NCI-H526 treated with DMSO at 0.1 percent for 48 hours (cell line): ENCODE data around the gene DGKK.

Source experiments
- DNase-seq: peaks from one replicate; lab custom pipeline; 2025; lab: John Stamatoyannopoulos, UW

The DGKK gene, protein sequence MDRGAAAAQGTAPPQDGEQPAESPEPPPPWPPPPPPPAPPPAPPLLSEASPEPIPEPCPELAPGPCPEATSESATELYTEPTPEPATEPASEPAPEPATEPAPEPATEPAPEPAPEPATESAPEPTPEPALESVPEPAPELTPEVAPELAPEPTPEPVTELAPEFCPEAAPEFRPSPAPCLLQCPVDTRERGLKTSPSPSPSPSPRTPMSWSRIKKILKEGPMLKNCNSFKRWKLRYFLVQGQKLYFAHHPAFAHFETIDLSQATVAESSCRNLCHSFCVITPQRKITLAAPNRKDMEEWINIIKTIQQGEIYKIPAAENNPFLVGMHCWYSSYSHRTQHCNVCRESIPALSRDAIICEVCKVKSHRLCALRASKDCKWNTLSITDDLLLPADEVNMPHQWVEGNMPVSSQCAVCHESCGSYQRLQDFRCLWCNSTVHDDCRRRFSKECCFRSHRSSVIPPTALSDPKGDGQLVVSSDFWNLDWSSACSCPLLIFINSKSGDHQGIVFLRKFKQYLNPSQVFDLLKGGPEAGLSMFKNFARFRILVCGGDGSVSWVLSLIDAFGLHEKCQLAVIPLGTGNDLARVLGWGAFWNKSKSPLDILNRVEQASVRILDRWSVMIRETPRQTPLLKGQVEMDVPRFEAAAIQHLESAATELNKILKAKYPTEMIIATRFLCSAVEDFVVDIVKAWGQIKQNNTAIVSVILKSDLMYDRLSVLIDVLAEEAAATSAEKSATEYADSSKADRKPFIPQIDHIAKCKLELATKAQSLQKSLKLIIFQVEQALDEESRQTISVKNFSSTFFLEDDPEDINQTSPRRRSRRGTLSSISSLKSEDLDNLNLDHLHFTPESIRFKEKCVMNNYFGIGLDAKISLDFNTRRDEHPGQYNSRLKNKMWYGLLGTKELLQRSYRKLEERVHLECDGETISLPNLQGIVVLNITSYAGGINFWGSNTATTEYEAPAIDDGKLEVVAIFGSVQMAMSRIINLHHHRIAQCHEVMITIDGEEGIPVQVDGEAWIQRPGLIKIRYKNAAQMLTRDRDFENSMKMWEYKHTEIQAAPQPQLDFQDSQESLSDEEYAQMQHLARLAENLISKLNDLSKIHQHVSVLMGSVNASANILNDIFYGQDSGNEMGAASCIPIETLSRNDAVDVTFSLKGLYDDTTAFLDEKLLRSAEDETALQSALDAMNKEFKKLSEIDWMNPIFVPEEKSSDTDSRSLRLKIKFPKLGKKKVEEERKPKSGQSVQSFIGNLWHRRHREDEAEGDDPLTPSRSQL

DNA sequence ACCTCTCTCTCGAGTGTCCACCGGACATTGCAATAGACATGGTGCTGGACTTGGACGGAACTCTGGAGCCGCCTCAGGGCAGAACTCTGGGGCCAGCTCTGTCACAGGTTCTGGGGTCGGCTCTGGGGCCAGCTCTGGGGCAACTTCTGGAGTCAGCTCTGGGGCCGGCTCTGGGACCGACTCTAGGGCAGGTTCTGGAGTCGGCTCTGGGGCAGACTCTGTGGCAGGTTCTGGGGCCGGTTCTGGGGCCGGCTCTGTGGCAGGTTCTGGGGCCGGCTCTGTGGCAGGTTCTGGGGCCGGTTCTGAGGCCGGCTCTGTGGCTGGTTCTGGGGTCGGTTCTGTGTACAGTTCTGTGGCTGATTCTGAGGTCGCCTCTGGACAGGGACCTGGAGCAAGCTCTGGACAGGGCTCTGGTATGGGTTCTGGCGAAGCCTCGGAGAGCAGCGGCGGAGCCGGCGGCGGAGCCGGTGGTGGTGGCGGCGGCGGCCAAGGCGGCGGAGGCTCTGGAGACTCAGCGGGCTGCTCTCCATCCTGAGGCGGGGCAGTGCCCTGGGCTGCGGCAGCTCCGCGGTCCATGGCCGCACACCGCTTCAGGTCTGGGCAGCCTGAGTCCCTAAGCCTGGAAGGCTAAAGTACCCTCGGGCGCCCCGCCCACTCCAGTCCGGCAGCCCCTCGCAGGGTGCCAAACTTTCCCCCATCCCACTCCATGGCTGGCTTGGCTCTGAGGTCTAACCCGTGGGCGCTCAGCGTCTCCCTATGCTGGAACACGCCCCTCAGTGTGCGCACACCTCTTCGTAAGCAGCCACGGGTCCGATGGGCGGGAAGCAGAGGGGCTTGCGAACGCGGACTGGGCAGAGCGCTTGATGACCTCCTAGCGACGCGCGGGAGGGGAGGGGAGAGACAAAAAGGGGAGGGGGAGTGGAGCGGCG lies at the start of gene DGKK:
TSS of gene DGKK (minus strand) at position 723 of the 929 bp plus-strand sequence. CDS start at position 576, 147 bp downstream.
- no peak for DNase-seq

DNA sequence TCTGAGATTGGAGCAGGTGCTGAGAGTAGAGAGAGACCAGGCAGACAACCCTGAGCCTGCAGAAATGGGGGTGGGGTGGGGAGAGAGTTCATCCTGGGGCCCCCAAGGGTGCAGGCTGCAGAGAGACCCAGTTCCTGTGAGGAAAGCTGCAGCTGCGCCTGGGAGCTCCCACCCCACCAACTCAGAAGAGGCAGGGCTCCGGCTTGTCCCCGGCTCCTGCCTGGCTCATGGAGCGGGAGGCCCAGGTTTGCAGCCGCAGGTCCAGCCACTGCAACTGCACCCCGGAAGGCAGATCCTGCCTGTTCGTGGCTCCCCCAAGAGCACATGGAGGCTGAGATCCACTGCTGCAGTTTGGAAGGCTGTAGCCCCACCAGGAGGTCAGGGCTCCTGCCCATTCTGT lies 44.2 kb upstream of the DGKK start:
- no peak for DNase-seq

DNA sequence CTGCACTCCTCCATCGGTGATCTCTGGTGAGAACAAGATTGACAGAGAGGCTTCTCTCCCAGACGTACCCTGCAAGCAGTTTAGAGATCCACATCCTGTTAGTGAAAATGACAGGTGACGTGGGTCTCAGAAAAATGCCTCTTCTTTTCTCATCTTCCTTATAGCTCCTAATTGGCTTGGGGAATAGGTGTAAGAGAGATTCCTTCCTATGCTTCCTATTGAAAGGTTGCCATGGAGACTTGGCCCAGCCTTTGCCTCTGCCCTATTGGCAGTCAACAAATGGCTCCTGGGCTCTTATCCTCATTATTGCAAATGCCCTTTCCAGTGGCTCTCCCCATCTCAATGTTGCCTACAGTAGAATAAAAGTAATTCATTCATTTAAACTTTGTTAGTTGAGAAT lies 26.5 kb upstream of the DGKK start:
- no peak for DNase-seq

DNA sequence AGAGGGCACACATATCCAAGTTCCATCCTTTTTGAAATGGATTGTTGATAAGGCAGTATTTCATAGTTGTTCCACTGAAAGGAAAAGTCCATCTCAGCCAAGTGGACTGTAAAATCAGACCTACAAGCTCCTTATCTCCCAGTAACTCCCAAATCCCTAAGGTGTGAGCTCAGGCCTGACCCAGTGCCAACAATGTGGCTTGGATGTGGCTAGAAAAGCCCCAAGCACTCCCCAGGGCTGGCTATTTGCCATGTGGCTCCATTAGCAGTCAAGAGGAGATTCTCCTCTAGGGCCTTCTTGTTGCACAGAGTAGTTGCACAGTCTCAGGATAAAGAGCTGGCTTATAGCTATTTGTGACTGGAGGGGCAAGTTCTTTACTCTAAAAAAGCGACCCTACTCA lies 25.0 kb upstream of the DGKK start:
- DNase-seq = no peak

DNA sequence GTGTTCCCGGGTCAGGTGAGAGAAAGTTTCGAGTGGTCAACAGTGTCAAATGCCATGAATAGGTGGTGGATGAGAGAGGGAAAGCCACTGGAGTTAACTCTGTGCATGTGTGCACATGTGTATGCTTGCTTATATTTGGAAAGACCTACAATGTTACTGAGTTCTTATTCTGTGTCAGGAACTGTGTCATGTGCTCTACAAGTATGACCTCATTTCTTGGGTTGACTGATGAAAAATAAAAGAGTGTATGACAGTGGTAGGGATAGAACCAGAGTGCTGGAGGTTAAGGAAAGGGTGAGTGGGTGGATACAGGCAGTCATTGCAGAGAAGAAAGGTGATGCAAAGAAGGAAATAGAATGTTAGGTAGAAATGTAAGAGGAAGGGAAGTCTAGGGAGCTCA lies 22.1 kb upstream of the DGKK start:
- DNase-seq = no peak

DNA sequence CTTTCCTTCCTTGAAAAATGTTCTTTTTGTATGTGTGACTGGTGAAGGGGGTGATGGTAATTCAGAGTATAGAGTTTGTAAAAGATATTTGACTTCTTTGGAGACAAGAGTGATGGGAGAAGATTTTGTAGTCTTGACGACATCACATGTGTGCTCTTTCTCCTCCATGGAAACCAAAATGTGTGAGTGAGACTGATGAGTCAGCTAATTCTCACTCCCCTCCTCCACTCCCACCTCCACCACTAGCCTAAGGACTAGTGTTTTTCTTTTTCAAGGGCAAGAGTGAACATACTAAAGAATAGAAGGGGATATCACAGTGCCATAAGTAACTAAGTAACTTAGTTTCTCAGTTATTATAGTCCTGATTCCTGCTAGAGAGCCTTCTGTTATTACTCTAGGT lies 14.0 kb upstream of the DGKK start:
- no peak for DNase-seq

DNA sequence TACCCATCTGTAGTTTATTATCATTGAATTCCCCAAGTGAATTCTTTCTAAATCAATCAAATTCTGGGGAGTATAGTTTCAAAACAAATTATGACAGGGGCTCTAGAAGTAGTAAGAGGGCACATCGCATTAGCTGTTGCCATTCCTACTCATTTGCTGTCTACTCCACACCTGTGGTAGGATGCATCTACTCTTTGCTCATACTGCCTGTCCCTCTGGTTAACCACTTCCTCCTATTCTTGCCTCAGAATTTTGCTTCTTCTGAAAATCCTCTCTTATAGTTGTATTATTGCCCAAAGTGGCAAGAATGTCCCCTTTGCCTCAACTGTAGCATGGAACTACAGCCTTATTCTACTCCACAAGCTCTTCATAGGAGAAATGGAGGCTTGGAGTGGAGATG lies 12.7 kb upstream of the DGKK start:
- no peak for DNase-seq

DNA sequence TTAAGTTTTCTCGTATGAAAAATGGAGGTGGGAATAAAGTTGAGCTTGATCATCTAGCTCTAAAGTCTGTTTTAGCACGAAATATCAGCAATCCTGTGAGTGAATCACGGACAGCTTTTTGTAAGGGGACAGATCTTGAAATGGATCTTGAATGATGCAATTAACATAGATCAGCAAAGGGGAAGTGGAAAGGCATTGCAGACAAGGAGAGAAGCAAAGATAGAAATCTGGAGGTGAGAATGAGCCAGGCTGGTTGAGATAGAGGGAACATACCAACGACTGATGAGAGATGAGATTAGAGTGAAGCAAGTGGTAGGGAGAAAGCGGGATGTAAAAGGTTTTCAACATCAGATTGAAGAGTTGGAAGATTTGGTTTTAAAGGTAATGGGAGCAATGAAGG lies 4.6 kb upstream of the DGKK start:
- DNase-seq = no peak

DNA sequence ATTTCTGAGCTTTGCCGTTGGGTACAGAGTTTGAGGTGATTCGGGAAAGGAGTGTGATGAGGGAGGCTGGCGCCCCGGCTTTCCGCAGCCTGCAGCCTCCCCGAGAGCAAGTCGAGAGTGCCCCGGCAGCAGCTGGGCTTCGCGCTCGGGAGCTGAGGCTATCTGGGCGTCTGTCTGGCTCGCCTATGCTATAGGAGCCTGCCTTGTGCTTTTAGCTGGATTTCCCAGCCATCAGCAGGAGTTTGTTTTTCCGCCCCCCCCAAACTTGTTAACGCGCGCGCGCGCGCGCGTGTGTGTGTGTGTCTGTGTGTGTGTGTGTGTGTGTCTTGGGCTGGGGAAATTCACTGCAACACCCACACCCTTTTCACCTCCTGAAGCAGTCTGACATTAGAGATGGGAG lies 765 bp upstream of the DGKK start:
- DNase-seq = no peak

DNA sequence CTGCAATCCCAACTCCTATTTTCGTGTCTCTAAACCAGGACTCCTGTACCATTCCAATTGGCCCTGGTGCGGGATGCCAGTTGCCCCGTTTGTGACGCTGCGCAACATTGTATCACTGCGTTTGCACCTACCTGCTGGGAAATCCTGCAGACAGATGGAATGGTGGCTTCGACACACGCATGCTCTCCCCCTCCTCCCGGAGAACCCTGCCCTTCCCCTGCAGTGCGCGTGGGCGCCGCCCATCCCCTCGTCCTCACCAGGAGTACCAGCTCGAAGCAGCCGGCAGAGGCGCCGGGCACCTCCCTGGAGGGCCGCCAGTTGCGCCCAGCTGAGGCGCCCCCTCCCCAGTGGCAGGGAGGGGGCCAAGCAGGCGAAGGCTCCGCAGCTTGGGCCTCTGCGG lies 1.4 kb downstream of the DGKK start:
- no peak for DNase-seq

DNA sequence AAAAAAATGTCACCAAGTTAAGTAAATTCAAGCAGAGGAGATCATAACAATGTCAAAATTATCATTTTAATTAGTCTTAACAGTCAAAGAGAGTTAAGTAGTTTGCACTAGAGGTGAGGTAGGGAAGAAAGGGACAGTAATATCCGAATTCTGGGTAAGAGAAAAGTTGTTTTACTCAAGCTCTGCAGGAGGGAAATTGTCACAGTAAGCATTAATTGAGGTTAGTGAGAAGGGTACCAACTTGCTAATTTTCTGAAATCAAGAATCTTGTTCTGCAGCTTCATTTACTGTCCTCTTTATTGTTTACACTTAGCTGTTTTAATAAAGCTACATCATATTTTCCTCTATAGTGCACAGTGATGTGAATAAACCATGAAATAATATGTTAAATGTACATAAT lies 11.0 kb downstream of the DGKK start:
- no peak for DNase-seq

DNA sequence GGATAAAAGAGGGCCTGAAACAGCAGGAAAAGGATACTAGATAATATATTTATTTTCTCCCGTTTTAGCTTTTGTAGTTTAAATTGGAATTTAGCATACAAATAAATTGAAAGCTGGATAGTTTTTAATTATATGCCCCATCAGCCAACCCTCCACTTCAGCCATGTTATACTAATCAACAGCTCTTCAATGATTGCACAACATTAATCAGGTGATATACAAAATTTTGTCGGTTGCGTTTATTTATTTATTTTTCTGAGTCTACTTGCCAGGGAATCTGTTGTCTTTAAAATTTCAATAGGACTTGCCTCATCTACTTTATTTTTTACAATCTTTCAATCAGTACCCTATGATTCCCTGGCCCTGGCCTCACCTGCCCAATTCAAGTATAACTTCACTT lies 12.1 kb downstream of the DGKK start:
- no peak for DNase-seq

DNA sequence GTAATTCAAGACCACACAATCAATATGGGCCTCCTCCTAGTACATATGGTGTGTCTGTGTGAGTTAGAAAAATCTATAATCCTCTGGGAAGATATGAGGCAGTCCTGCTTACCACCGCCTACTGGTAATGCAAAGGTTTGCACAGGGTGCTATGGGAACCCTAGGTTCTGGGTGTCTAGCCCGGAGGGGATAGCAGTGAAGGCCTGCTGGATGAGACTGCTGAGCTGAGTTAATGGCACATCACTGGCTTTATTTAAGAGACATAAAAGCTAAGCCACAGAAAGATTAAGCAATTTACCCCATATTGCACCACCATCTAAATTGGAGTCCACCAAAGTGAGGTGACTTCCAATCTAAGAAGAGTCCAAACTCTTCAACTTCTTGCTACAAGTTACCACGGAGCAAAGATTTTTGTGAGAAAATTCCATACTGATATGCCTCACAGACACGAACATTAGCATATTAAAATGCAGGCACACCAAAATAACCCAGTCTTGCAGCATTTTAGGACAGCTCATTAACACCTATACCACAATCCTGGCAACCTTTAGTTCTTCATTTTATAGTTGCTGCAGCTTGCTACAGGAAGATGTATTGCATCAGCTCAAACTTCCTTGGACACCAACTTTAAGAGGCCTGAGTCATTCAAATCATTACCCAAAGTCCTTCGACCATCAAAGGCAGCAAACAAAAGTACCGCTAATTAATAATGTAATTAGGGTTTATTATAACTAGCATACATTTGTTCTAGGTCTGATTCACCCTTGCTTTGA lies 13.7 kb downstream of the DGKK start:
- DNase-seq = no peak

DNA sequence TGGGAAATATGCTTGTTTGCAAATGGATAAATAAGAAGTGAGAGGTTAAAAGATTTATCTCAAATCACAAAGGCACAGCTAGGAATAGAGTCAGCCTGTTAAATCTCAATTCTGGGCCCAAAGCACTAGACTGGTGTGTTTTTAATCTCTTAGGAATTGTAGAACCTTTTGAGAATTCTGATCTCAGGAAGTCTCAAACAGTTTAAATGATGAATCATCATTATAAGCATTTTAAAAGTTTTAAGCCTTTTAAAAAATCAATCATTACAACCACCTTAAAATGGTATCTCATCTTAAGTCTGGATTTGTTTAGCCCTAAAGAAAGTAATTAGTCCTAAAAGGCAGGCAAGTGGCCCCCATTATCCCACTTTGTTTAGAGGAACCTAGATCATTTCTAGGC lies 17.8 kb downstream of the DGKK start:
- no peak for DNase-seq

DNA sequence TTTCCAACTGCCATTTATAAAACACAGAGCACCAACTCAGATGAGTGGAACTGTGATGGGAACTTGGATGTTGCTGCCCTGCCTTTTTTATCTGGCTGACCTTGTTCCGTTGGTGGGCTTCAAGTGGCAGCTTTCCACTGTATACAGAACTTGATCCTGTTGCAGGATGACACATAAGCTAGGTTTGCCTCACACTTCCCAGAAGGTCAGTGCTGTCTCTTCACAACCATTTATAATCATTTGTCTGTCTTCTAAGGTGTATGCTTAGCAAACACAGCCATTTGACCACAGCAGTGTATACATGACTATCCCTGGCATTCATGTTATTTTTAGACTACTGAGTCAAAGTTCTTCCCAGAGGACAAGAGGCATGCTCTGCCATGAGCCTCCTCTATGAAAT lies 20.3 kb downstream of the DGKK start:
- no peak for DNase-seq

DNA sequence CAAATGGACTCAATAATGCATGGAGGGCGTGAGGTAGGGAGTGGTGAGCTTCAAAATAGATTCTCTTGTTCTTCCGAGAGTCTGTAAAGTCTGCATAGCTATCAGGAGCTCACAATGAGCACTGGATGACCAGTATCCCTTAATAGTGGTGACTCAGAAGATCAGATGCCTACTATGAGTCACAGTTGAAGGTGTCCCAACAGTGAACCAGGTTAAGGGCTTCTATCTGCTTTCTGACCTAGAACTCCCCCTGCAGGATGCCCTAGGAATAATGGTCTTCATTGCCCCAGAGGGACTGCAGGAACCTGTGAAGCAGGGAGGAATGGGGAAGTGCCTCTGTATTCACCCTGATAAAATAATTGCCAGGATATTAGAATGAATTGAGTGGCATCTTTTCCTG lies 22.1 kb downstream of the DGKK start:
- DNase-seq = no peak

DNA sequence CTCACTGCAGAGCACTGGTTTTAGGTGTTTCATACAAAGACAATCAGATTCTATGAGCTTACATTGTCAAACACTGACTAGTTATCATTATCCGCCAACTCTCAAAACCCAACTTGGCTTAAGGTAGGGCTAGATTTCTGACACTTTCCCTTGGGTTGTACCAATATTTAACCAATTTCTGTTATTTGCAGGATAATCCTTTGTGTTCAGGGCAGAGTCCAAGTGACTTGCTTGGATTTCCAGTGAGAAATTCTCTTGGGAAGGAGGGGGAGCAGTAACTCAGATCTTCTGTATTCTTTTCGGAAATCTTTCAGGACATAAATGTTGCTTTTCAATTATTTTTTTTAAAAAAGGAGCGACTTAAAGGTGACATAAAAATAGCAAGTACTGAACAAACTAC lies 23.1 kb downstream of the DGKK start:
- DNase-seq = no peak

DNA sequence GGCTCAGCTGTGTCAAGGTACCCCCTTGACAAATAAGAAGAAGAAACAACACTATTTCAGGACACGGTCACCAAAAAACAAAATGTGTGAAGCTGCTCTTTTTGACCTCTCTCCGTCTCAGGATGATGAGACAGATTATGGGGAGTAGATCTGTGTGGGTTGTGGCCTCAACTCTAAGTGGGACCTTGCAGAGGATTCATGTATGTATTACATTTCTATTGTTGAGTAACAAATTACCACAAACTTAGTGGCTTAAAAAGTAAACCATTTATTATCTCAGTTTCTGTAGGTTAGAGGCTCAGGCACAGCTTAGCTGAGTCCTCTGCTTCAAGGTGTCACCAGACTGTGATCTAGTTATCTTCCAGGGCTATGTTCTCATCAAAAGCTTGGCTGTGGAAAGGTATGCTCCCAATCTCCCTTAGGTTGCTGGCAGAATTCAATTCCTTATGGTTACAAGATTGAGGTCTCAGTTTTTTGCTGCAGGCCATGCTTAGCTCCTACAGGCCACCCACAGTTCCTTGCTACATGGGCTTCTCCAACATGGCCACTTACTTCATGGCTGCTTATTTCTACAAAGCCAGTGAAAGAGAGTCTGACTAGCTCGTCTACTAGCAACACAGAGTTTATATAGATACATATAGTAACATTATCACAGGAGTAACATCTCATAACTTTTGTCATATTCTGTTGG lies 28.1 kb downstream of the DGKK start:
- no peak for DNase-seq

DNA sequence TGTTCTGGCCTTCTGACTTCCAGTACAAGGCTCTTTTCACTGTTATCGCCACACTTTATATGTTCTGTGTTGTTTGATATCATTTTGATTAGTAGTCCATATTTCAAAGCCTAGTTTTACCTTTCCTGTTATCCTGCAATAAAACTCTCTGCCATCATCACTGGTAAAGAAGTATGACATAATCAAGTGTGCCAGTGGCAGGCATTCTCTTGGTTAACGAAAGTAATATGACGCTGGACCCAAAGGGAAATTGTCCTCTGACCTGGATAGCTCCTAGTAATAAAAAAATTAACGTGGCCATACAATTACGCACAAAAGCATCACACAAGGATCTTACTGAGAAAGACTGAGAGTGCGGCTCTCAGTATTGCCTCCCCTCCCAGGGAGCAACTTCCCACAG lies 33.8 kb downstream of the DGKK start:
- no peak for DNase-seq

DNA sequence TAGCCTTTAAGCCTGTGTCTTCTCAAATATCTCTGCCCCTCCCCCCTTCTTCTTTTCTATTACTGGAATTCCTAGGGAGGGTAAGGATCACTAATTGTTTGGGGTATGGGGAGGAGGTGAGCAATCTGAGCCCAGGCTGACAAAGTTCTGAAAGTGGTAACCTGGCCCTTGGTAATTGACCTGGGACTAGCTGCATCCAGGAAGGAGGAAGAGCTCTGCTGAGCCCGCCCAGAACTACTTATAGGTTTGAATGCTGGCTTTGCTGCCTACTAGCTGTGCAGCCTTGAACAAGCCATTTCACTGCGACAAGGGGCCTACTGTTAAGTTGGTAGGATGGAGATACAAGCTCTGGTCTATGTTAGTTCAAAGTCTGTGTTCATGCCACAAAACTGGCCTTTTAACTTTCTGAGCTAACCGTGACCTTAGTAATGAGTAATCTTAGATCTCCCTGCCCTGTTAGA lies 37.8 kb downstream of the DGKK start:
- no peak for DNase-seq
